ENCODE measurements around the gene TMEM164.

Gene TMEM164

DNA sequence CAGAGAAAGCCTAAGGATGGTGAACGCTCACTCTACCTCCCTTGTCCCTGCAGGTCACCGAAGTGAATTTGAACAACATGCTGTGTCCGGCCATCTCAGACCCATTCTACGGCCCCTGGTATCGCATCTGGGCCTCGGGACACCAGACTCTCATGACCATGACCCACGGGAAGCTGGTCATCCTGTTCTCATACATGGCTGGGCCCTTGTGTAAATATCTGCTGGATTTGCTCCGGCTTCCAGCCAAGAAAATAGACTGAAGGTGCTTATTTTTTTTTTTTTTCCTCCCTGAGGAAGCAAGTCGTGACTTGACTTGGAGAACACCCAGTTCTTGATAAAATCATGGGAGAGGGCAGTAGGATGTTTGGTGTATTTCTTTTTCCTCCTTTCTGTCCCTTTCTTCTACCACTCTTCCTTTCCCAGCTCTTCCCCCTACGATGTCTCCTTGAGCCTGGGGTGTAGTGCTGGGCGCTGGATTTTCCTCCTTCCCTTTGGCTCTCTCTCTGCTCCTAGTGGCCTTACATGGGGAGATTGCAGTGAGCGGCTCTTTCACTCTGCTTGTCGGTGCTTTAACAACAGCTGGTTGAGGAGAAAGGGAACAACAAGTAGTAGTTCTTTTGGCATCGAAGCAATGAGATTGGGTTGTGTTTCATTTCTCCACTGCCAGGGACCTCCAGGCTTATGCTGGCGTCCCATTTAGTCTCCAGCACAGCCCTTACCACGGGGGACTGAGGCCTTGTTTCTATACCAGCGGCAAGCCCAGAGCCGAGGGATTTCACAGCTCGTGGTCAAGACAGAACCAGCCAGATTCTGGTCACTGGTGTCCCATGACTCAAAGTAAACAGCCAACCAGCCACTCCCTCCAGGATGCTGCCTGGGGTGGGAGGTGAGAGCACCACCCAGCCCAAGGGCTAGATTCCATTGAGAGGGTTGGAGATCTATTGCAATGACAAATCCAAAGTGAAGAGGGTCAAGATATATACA lies 170.6 kb downstream of the TMEM164 start:
- DNase-seq = no peak

DNA sequence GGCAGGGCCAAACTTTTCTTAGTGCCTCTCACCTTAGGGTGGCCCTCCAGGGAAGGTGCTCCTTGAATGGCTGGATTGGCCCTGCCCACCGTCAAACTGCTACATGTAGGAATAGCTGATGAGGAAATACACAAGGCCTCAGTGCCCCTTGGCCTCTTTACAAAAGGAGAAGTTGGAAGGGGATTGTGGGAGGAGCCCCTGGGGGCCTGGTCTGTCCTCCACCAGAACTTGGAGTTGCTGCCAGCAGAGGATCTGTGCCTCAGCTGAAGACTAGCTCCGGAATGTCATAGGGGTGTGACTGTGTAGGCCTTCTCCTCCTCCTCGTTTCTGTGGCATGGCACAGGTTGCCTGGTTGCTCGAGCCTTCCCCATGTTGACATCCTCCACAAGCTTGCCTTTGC lies 172.2 kb downstream of the TMEM164 start:
- DNase-seq = no peak

DNA sequence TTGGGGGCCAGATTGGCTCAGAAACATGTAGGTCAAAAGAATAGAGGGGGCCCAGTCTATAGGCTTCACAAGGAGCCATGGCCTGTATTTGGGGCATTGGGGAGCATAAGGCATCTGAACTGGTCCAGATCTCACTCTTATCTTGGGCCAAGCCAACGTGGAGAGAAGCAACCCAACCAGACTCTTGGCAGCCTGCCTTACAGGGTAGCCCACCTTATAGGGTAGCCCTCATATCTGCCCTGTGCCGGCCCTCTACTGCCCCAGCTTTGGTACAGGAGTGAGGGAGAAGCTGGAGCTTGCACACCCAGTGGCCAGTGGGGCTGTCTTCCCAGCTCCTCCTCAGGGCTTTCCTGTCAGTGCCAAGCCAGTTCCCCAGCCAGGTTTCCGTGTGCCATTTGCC lies 172.8 kb downstream of the TMEM164 start:
- DNase-seq = no peak

DNA sequence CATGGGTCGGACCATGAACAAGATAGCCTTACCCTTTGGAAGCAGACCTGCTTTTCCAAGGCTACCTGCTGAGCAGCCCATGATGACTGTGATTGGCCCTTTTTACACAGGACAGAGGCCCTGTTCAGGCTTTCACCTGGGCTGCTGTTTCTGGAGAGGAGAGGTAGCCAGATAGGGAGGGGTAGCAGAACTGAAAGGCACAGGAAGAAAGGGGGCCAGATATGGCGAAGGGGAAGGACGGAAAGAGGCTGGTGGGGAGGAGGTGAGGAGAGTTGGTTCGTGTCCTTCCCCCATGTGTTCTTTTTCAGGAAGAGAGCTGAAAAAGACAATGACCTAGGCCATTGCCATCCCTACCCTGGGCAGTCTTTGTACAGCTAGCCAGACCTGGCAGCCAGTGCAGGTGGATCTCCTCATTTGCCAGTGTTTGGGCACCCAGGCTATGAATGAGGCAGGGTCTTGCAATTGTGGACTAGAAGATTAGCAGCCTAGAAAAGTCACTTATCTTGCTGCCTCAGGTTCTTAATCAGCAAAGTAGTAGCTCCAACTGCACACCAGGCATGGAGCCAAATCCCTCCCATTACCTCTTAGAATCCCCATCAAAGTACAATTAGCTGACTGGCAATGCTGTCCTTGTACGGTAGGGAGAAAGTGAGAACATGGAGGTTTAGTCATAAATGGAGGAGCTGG lies 175.4 kb downstream of the TMEM164 start:
- DNase-seq = no peak

DNA sequence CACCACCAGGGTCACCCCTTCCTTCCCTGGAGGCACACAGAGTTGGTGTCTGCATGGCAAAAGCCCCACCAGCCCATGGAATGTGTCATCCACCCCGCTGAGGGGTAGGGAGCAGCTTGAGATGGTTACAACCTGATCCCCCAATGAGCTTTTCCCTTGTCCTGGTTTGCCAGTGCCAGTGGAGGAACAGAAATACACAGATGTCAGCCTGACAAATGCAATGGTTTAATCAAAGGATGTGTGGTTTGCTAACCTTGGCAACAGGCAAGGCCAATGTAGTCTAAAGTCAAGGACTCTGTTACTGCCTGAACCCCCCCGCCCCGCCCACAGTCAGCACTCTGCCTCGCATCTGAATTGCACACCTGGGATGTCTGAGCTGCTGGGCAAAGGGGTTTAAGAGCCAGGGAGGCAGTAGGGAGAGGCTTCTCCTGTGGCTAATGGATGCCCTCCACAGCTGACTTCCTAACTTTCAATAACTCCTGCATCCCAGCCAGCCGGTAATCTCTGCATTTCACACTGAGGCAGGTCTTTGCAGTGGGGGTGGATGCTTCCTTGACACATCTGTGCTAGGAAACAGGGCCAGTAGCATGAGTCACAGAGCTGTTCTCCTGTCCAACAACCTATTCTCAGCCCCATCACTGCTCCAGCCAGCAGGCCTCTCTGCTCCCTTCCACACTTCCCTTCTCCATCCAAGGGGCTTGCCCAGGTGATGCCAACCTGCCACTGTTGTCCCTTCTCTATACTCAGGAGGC lies 177.4 kb downstream of the TMEM164 start:
- no peak for DNase-seq

DNA sequence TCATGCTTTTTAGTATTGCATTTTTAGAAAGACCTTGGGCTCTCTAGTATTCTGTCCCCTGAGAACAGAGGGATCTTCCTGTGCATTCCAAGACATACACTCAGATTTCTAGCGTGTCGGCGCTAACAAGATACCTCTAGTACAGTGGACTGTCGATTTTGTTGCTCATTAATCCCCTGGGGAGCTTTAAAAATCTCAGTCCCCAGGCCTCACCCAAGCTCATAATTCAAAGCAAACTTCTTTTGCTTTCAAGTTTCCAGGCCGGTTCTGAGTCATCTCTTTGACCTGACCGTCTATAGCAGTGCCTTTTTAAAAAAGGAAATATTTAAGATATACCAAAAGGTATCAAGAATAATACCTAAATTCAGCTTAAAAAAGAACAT lies 178.0 kb downstream of the TMEM164 start:
- no peak for DNase-seq

DNA sequence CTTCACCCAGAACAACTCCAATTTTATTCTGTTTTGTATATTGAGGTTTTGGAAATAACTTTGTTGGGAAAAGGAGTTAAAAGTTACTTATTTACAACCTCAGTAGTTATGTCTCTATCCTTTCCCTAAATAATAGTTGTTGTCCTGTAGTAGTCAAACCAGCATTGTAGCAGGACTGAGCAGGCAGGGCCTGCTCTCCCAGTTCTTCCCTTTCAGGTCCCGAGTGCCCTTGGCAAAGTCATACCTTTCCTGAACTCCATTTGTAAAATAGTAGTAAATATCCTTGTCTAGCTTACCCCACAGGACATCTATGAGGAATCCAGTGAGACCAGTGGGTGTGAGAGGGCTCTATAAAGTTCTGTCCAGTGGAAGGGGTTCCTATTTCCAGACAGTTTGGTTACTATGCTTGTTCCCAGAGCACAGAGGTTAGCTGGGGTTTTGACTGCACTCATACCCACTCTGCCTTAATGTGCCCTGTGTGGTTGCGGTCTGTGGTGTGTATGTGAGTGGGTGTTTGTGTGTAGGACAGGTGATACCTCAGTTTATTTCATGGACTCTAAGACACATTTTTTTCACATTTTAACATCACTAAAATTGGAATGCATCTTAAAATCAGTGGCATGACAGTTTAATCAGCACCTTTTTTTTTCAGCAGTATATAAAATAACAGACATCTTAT lies 178.7 kb downstream of the TMEM164 start:
- no peak for DNase-seq

DNA sequence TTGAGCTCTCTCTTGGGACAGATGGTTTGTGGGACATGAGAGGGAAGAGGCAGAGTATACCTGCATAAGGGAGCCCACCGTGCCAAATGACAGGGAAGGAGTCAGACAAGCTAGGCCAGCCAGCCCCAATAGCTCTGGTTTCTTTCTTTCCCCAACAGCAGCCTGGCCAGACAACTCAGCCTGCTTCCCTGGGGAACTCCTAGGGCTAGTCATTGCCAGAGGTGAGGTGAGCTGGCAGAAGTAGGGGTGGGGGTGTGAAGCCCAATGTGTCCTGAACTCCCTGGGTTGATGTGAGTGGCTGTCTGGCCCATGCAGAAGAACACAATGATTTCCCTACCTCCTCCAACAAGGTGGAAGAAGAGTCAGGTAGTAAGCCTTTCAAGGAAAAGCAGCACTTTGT lies 179.4 kb downstream of the TMEM164 start:
- DNase-seq = no peak

DNA sequence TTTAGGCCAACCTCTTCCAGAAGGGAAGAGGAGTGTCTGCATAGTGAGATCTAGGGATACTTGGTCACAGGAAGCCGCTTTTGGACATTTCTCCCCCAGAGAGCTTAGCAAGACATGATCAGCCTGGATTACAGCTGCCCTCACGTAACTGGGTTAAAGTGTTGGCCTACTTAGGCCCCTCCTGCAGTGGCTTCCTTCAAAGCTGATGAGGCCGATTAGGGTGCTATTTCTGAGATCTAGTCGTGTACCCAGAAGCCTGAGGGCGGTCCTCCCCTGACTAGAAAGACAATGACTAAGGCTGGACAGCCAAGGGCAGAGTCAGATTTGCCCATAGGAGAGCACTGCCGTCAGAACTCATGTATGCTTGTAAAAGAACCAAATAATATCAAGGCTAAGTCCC lies 180.0 kb downstream of the TMEM164 start:
- DNase-seq = no peak

DNA sequence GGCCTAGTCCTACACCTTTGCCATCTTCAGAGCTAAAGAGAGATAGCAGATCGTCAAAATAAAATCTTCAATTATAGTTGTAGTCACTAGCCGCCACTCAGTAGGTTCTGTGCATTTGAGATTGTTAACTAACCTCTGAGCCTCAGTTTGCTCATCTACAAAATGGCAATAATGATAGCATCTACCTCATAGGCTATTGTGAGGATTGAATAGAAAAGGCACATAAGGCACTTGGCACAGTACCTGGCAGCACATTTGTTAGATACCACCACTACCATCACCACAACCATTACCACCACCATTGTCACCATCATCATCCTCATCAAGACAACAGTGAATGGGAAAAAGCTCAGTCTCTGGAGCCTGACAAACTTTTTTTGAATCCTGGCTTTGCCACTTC lies 180.4 kb downstream of the TMEM164 start:
- DNase-seq = no peak

DNA sequence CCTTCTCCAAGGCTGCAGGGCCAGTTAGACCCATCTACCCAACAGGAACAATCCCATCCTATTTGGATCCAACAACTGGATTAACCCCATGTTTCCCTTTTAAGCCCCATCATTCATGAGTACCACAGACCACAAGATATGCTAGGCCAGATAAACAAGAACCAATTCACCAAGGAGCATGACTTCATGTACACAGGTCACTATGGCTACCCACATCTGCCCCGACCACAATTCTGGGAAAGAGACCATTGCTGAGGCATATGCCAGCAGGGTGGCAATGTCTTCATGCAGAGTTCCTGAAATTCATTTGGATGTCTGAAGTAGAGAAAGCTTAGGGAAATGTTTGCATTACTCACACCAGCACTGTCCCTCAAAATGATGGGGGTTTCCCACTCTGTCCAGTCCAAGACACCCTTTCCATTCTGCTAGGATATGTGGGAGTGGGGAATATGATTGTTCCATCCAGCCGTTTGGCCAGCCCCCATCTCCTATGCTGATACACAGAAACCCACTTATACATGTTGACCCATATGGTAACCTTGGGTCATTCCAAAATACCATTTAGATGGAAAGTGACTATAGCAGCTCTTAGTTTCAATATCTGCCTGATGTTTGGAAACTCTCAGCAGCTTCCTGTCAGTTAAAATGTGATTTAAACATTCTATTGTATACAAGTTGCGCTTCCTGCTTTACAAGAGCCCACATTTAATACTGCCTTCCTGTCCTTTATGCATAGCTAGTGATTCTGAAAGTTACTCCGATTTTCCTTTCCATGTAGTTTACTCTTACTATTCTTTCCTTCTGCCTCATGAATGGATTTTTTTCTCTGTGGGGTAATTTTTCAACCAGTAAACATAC lies 186.0 kb downstream of the TMEM164 start:
- DNase-seq = no peak

DNA sequence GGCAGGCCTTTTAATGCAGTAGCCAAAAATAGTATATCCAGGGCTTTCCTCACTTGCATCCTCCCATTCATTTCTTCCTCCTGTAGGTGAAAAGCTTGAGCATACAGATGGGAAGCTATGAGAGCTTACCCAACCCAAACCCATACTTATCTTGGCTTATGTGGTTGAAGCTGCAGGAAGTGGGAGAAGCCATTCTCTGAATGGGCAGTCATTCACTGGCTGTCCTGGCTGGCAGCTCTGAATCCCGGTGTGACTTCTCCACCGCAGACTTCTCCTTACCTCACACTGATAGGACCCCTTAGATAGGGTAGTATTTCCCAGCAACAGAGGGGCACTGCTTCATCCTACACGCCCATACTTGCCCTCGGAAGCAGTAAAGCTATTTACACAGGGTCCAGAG lies 189.6 kb downstream of the TMEM164 start:
- no peak for DNase-seq

DNA sequence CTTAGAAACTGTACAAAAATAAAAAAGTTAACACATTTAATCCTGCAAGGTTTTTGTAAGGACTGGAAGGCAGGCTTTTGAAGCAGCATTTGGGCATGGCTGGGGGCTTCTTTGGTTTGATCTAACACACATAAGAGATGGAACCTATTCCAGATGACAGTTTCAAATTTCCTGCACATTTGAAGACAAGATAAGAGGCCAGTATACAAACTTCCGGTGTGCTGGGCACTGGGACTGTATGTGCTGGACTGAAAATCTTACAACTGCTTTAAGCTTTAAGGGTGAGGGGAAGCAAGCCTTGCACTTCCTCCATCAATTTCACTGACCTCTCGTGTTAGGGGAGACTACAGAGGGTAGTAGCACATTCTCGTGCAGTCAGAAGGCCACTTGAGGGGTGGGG lies 192.1 kb downstream of the TMEM164 start:
- DNase-seq = no peak

DNA sequence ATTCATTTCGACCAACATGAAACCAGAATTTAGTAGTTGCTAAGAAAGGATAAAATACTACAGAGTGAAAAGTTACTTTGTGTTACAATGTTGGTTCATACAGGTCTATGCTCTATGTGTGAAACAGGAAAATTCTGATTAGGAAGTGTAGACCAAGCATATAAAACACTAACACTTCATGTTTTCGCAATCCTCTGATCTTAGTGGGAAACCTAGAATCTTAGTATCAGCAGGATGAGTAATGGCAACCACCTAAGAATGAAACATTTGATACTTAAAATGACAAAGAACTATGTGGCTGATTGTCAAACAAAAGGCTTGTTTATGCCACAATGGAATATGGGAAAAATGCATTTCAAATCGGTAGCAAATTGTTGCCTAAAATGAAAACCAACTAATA lies 198.9 kb downstream of the TMEM164 start:
- no peak for DNase-seq

DNA sequence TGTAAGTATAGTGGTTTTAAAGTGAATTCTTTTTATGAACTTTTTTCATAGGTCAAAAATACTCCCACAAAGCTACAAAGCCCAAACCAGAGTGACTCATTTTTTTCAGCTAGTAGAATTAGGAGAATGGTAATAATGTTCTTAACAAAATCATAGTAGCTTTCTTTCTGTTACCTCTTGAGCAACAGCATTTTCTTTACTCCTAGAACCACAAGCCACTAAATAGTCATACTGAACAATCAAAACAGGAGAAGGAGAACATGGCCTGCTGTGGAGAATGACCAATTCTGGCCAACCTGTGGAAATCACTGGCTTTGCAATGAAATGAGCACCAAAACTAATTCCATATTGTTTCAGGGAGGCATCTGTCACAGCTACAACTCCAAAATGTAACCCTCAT lies 202.1 kb downstream of the TMEM164 start:
- DNase-seq = no peak

DNA sequence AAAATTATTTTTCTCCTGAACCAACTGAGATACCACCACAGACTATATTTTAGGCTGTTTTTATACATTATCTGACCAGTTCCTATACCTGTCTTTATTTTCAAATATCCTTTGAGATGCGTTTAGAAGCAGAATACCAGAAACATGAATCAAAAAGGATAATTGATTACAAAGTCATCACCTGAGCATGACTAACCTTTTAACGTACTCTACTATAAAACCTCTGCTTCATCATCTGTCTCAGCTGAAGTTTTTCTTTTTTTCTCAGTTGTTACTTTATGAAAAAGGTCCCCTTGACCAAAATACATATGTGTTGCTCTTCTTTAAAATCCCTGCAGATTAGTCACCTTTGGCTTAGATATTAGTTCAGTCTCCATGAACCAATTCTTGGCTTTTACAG lies 205.2 kb downstream of the TMEM164 start:
- no peak for DNase-seq

DNA sequence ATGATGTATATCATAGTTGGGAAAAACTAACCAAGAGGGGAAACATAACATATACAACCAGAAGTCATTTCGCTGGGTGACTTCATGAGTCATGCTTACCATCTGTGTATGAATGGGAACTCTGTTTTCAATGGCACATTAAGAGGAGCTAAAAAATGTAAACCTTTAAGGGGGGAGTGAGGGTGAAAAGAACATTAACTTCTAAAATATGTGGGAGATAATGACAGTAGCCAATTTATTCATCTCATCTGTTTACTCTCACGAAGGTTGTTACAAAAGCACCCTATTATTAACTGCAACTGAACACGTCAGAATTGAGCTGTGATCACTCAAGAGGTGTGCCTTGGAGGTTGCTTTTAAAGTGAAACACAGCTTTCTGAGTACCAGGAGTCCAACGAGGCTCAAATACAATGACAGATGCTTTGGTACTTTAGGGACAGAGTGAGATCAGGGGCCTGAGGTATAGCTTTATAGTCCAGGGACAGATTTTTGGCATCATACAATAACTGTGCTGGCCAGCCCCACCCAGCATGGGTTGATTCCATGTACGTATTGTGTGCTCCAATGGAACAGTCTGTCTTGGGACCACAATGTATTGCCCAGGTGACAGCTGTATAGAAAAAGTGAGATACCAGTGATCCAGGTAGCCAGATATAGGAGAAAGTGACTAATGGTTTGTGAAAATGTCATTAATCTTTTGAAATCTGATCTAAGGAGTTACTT lies 207.7 kb downstream of the TMEM164 start:
- DNase-seq = no peak

DNA sequence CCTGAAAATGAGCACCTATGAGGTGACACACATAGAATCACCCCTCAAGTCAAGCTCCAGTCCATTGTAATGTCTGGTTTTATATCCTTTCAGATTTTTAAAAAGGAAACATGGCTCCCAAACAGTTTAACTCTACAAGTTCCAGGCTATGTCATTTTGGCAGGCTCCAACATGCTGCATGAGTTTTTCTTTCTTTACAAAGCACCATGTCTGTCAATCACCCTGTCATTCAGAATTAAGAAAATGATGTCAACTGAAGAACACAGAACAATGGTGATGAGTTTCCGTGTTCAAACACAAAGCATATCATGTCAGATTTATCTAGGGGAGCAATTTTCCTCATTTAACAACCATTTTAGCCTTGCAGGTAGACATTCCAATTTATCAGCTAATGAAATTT lies 208.4 kb downstream of the TMEM164 start:
- DNase-seq = no peak

DNA sequence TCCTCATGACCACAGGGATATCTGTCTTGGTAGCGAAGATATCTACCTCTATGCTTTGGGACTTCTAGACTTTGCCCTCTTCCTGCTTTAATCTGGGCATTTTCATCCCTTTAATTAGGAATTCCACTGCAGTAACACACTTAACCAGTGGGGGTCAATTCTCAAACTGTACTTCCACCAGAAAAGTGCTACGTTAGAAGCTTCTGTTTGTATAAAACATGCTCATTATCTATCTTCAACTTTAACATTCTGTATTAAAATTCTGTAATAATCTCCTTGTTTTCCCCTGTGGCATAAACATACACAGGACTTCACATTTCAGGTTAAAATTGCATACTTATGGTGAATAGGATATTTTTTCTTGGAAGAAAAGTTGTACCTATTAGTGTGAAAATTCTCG lies 209.4 kb downstream of the TMEM164 start:
- DNase-seq = no peak

DNA sequence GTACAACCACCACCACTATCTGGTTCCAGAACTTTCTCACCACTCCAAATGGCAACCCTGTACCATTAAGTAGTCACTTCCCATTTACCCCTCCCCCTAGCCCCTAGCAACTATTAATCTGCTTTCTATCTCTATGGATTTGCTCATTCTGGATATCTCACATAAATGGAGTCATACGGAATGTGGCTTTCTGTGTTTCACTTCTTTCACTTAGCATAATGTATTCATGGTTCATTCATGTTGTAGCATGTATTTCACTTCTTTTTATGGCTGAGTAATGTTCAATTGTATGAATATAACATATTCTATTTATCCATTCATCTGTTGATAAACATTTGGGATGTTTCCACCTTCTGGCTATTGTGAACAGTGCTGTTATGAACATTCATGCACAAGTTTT lies 210.3 kb downstream of the TMEM164 start:
- no peak for DNase-seq

DNA sequence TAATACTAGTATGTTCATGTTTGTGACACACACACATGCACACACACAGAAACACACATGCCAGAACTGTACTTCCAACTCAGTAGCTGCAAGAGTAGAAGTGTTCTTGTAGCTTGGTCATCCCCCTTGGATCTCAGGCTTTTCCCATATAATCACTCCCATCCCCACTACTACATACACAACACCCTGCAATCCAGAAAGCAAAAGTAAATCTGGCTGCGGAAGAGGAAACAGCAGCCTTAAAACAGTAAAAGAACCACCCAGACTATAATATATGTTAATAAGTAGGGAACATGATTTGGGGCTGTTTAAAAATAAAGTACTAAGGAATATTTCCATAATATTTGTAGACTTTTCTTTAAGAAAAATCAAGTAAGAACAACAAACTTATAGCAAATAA lies 211.8 kb downstream of the TMEM164 start:
- no peak for DNase-seq
